H9 (cell line): ENCODE measurements around the gene SLC12A2. TPM values are rescaled to one million over a fixed set of nuclear protein-coding genes. Genes with fewer than 3 reads are reported as not detected.

Source experiments
- DNase-seq: peaks from one replicate; pipeline ENCODE4 v3.0.0-alpha.2; 2017
- H2AFZ ChIP-seq: one replicate; pipeline ENCODE4 v1.6.1; 2013; ENCODE audit warnings: mild to moderate bottlenecking, low read length, control low read depth, moderate library complexity
- H2AK5ac ChIP-seq: 2 replicates; pipeline ENCODE4 v1.6.1; 2013; ENCODE audit warnings: low read length, control low read depth, mixed read lengths; ENCODE audit not compliant: insufficient read length
- H2BK120ac ChIP-seq: one replicate; pipeline ENCODE4 v1.6.1; 2013; ENCODE audit warnings: low read depth, mild to moderate bottlenecking, low read length, control low read depth, inconsistent platforms; ENCODE audit not compliant: poor library complexity, severe bottlenecking
- H2BK12ac ChIP-seq: 2 replicates; pipeline ENCODE4 v1.6.1; 2013; ENCODE audit warnings: low read length, control low read depth, mixed read lengths, low read depth; ENCODE audit not compliant: insufficient read length
- H2BK15ac ChIP-seq: 2 replicates; pipeline ENCODE4 v1.6.1; 2013; ENCODE audit warnings: low read depth, low read length, control low read depth
- H2BK20ac ChIP-seq: one replicate; pipeline ENCODE4 v1.6.1; 2013; ENCODE audit warnings: low read depth, mild to moderate bottlenecking, low read length, control low read depth, inconsistent platforms; ENCODE audit not compliant: poor library complexity, severe bottlenecking
- H2BK5ac ChIP-seq: 2 replicates; pipeline ENCODE4 v1.6.1; 2013; ENCODE audit warnings: low read length, control low read depth, mixed read lengths; ENCODE audit not compliant: insufficient read length
- H3K14ac ChIP-seq: 2 replicates; pipeline ENCODE4 v1.6.1; 2013; ENCODE audit warnings: low read length, control low read depth; ENCODE audit not compliant: insufficient read depth
- H3K18ac ChIP-seq: 2 replicates; pipeline ENCODE4 v1.6.1; 2013; ENCODE audit warnings: low read depth, mild to moderate bottlenecking, mixed read lengths, low read length, control low read depth; ENCODE audit not compliant: insufficient read length
- H3K23ac ChIP-seq: 2 replicates; pipeline ENCODE4 v1.6.1; 2013; ENCODE audit warnings: low read length, control low read depth, mixed read lengths, low read depth; ENCODE audit not compliant: insufficient read length
- H3K23me2 ChIP-seq: 2 replicates; pipeline ENCODE4 v1.6.1; 2013; ENCODE audit warnings: low read depth, mild to moderate bottlenecking, mixed read lengths, low read length, control low read depth; ENCODE audit not compliant: insufficient read length, poor library complexity, severe bottlenecking
- H3K27ac ChIP-seq: 2 replicates; pipeline ENCODE4 v1.5.1; 2013; ENCODE audit warnings: low read length, control low read depth, mixed read lengths, low read depth; ENCODE audit not compliant: insufficient read length
- H3K27me3 ChIP-seq: 2 replicates; pipeline ENCODE4 v1.6.1; 2013; ENCODE audit warnings: low read length, control low read depth, inconsistent platforms; ENCODE audit not compliant: insufficient read depth
- H3K4ac ChIP-seq: 2 replicates; pipeline ENCODE4 v1.6.1; 2013; ENCODE audit warnings: low read depth, mild to moderate bottlenecking, control low read depth, inconsistent platforms, low read length, moderate library complexity
- H3K4me1 ChIP-seq: 2 replicates; pipeline ENCODE4 v1.6.1; 2013; ENCODE audit warnings: low read length, control low read depth, inconsistent platforms; ENCODE audit not compliant: insufficient read depth
- H3K4me2 ChIP-seq: 2 replicates; pipeline ENCODE4 v1.6.1; 2013; ENCODE audit warnings: low read length, control low read depth, mixed read lengths; ENCODE audit not compliant: insufficient read length, insufficient read depth
- H3K56ac ChIP-seq: 2 replicates; pipeline ENCODE4 v1.6.1; 2013; ENCODE audit warnings: low read depth, mild to moderate bottlenecking, mixed read lengths, low read length, control low read depth; ENCODE audit not compliant: insufficient read length
- H3K79me1 ChIP-seq: 2 replicates; pipeline ENCODE4 v1.6.1; 2013; ENCODE audit warnings: low read depth, mild to moderate bottlenecking, moderate library complexity, low read length, control low read depth, inconsistent platforms; ENCODE audit not compliant: insufficient read depth, poor library complexity, severe bottlenecking
- H3K79me2 ChIP-seq: 2 replicates; pipeline ENCODE4 v1.6.1; 2013; ENCODE audit warnings: low read length, control low read depth, inconsistent platforms; ENCODE audit not compliant: insufficient read depth
- H3K9ac ChIP-seq: 2 replicates; pipeline ENCODE4 v1.6.1; 2013; ENCODE audit warnings: low read length, control low read depth, mixed read lengths; ENCODE audit not compliant: insufficient read length; ENCODE audit errors: extremely low read depth
- H3K9me3 ChIP-seq: one replicate; pipeline ENCODE4 v1.6.1; 2013; ENCODE audit warnings: low read depth, low read length, inconsistent platforms; ENCODE audit not compliant: control insufficient read depth
- H3T11ph ChIP-seq: one replicate; pipeline ENCODE4 v1.6.1; 2013; ENCODE audit warnings: mild to moderate bottlenecking, low read length, control low read depth, inconsistent platforms
- H4K20me1 ChIP-seq: one replicate; pipeline ENCODE4 v1.6.1; 2013; ENCODE audit not compliant: control insufficient read depth, insufficient read length, insufficient read depth
- H4K5ac ChIP-seq: 2 replicates; pipeline ENCODE4 v1.6.1; 2013; ENCODE audit warnings: low read depth, mild to moderate bottlenecking, mixed read lengths, low read length, control low read depth; ENCODE audit not compliant: insufficient read length
- H4K8ac ChIP-seq: replicated peaks from 2 replicates; pipeline ENCODE4 v1.6.1; 2013; ENCODE audit warnings: low read length, control low read depth, mixed read lengths, low read depth; ENCODE audit not compliant: insufficient read length
- H4K91ac ChIP-seq: 2 replicates; pipeline ENCODE4 v1.6.1; 2013; ENCODE audit warnings: low read depth, mild to moderate bottlenecking, moderate library complexity, mixed read lengths, low read length, control low read depth; ENCODE audit not compliant: insufficient read length
- H3K27ac Mint-ChIP-seq, 3 experiments: 2 replicates in 2 of 3; 3 replicates in 1 of 3; pipeline ENCODE4 v1.8.0; 2020 to 2021; ENCODE audit warnings: mixed read lengths in 3 of 3, mild to moderate bottlenecking in 1 of 3, moderate library complexity in 1 of 3
- H3K27me3 Mint-ChIP-seq: 2 replicates; pipeline ENCODE4 v1.8.0; 2021; ENCODE audit warnings: low read depth, mild to moderate bottlenecking, moderate library complexity, mixed read lengths
- H3K36me3 Mint-ChIP-seq, 3 experiments: 2 replicates in 2 of 3; 3 replicates in 1 of 3; pipeline ENCODE4 v1.8.0; 2020 to 2021; ENCODE audit warnings: low read depth in 3 of 3, mixed read lengths in 3 of 3; ENCODE audit not compliant: insufficient read depth in 1 of 3
- H3K4me1 Mint-ChIP-seq, 2 experiments: 2 replicates each; pipeline ENCODE4 v1.8.0; 2020; ENCODE audit warnings: mixed read lengths in 2 of 2
- H3K4me3 Mint-ChIP-seq, 2 experiments: 2 replicates in 1 of 2; 3 replicates in 1 of 2; pipeline ENCODE4 v1.8.0; 2020 to 2021; ENCODE audit warnings: mild to moderate bottlenecking in 2 of 2, mixed read lengths in 2 of 2, moderate library complexity in 1 of 2
- H3K9me3 Mint-ChIP-seq, 2 experiments: 2 replicates in 1 of 2; 3 replicates in 1 of 2; pipeline ENCODE4 v1.8.0; 2020; ENCODE audit warnings: mild to moderate bottlenecking in 2 of 2, mixed read lengths in 2 of 2, moderate library complexity in 1 of 2
- WGBS: extraction: QIAGEN DNeasy Blood & Tissue Kit; methylation state at CpG from one replicate; pipeline ENCODE4 v1.1.7; 2013; ENCODE audit warnings: missing lambda C conversion rate, low lambda C conversion rate, mixed read lengths; ENCODE audit not compliant: insufficient read length; ENCODE audit errors: extremely low coverage; 5-methylcytosine and 5-hydroxymethylcytosine counted together
- total RNA-seq: library from RNA; stranded (reverse); gene quantifications from 2 replicates; pipeline ENCODE4 v1.2.1, GENCODE V29; 2021
- TF ChIP-seq, protein P1 (sequence below): fragments of 200-600 bp; sonication (generic); conservative IDR thresholded peaks from 3 replicates; pipeline ENCODE4 v1.8.0; 2021; ENCODE audit warnings: antibody characterized with exemption, mild to moderate bottlenecking

SLC12A2 gene
- total RNA-seq, 1 experiment from 2014 or later = 17.9 TPM

DNA sequence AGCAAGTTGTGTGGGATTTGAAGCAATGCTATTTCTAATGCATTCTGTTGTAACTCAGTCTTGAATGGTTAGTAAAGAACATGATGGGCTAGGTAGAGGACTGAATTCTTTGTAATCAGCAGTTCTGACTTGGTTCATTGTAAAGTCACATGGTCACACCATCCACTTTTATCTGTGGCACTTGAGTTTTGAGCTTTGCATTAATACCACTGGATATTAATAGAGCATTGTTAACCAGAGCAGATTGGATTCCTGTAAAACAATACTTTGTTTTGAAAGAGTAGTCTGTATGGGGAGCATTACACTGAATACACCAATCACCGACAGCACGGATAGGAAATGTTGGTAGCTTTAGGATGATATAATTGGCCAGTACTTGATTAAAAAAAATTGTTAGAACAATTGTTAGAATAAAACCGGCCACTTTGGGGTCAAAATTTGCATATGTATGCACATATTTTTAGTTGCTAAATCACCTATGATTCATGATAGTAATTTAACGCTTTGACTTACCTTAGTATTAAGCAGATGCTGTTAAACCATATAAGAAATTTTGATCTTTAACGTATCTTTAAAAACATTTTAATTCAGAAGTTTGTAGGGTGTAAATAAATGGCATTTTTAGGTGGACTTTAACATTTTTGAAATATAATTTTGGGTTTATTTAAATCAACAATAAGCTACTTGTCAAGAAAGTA is 17.4 kb downstream of the SLC12A2 start:
- Histone ChIP-seq H2AK5ac (no peak overlapping the region), H2BK5ac (no peak overlapping the region), H3K18ac (no peak overlapping the region), H3K27me3 (no peaks in the 10 kb centered on the region), H3K27ac (no peak overlapping the region), H2AFZ (no peak overlapping the region), H4K91ac (no peak overlapping the region), H3K4ac (no peak overlapping the region), H4K5ac (no peak overlapping the region), H3K23me2 (no peaks in the 10 kb centered on the region), H2BK20ac (no peak overlapping the region), H4K20me1 (no peaks in the 10 kb centered on the region), H3K79me2 (no peaks in the 10 kb centered on the region), H3T11ph (no peak overlapping the region), H2BK120ac (no peak overlapping the region), H3K9me3 (no peaks in the 10 kb centered on the region), H4K8ac (no peak overlapping the region), H3K23ac (no peak overlapping the region), H3K79me1 (no peaks in the 10 kb centered on the region), H3K56ac (no peak overlapping the region), H3K4me2 (no peak overlapping the region), H3K14ac (no peak overlapping the region), H2BK12ac (no peak overlapping the region), H3K9ac (no peak overlapping the region), H3K4me1 (no peaks in the 10 kb centered on the region), H2BK15ac (no peak overlapping the region)
- no peak for DNase-seq
- TF ChIP-seq, protein P1, sequence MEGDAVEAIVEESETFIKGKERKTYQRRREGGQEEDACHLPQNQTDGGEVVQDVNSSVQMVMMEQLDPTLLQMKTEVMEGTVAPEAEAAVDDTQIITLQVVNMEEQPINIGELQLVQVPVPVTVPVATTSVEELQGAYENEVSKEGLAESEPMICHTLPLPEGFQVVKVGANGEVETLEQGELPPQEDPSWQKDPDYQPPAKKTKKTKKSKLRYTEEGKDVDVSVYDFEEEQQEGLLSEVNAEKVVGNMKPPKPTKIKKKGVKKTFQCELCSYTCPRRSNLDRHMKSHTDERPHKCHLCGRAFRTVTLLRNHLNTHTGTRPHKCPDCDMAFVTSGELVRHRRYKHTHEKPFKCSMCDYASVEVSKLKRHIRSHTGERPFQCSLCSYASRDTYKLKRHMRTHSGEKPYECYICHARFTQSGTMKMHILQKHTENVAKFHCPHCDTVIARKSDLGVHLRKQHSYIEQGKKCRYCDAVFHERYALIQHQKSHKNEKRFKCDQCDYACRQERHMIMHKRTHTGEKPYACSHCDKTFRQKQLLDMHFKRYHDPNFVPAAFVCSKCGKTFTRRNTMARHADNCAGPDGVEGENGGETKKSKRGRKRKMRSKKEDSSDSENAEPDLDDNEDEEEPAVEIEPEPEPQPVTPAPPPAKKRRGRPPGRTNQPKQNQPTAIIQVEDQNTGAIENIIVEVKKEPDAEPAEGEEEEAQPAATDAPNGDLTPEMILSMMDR = no peak
- no peaks in the 10 kb centered on the region for H3K27me3 Mint-ChIP-seq
- H3K36me3 Mint-ChIP-seq = peaks cover 11 to 22% (median 22%) of the 10 kb centered on the region in 3 experiments
- no peak overlapping the region for H3K27ac Mint-ChIP-seq
- no peak overlapping the region for H3K4me3 Mint-ChIP-seq
- peaks cover 20 to 22% of the 10 kb centered on the region in 2 experiments; a peak in 4 of 5 replicates for H3K9me3 Mint-ChIP-seq
- H3K4me1 Mint-ChIP-seq = peaks cover 3% of the 10 kb centered on the region in 2 experiments; a peak in 3 of 4 replicates
- WGBS = no CpG with 5 or more reads among the region's 5 CpGs
